ENCODE results near the gene LENEP.
A peak's percentile ranks its signal among the peaks of the same experiment; 100 is the strongest.

Gene LENEP

DNA sequence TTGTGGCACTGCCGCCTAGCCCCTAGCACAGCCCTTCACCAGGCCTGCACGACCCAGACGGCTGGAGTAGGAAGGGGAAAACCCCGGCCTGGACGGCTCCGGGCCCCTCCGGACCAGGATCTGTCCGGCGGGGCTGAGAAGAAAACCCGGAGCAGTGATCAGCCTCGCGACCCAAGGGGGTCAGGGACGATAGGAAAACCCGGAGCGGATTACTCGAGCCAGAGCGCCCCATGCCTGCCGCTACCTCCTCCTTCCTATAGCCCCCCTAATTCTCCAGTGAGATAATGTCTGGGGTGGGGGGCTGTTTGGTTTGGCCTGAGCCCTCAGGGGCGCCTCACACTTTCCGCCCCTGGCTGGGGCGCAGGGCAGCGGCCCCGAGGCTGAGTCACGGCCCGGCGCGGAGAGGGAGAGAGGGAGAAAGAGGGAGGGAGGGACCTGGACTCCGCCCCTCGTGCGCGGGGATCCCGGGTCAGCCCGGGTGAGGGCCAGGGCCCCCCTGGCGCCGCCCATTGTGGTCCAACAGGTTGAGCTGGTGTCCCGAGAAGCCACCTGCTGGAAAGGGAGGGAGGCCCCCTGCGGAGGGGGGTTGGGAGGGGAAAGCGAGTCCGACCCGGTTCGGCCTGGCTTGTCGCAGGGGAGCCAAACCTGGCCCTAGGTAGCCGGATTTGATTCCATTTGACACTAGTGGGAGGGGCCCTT lies 7.5 kb downstream of the LENEP start:
- peak; percentile 95 for DNase-seq

DNA sequence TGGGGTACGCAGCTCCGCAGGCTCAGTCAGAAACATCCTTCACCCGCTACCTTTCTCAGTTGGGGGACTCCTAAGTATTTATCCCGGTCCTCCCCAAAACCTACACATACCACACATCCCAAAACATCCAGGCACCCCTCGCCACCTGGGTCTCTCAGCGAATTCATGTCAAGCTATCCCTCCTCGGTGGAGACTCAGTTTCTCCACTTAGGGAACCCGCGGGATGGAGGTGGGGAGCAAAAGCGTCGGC lies 8.0 kb downstream of the LENEP start:
- DNase-seq = no peak

DNA sequence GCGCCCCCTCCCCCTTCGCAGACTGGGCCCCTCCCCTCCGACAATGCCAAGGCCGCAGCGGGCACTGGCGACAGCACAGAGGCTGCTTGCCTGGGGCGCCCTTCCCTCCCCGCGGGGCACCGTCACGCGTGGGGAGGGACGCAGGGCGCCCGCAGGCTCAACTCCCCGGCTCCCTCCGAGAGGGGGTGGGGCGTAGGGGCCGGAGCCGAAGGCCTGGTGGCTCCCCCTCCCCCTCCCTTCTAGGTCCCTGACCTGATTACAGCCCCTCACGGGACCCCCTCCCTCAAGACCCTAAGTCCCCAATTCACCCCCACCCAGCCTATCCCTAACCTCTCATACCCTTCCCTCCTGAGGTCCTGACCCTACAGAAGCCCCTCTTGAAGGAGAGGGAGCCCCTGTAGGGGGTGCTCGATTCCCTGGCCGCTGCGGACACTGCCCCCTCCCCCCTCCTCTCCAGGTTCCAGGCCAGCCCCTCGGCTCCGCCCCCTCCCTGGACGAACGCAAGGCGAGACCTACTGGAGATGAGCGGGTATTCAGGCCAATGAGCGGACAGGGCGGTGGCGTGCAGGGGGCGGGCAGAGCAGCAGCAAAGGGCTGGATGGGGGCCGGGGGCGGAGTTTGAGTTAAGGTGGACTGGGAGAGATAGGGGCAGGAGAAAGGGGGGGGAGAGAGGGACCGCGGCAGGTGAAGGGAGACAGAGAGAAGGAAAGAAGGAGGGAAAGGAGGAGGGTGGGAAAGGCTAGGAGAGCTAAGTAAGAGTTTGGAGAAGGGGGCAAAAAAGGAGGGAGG lies 8.5 kb downstream of the LENEP start:
- peak; percentile 98 for DNase-seq

DNA sequence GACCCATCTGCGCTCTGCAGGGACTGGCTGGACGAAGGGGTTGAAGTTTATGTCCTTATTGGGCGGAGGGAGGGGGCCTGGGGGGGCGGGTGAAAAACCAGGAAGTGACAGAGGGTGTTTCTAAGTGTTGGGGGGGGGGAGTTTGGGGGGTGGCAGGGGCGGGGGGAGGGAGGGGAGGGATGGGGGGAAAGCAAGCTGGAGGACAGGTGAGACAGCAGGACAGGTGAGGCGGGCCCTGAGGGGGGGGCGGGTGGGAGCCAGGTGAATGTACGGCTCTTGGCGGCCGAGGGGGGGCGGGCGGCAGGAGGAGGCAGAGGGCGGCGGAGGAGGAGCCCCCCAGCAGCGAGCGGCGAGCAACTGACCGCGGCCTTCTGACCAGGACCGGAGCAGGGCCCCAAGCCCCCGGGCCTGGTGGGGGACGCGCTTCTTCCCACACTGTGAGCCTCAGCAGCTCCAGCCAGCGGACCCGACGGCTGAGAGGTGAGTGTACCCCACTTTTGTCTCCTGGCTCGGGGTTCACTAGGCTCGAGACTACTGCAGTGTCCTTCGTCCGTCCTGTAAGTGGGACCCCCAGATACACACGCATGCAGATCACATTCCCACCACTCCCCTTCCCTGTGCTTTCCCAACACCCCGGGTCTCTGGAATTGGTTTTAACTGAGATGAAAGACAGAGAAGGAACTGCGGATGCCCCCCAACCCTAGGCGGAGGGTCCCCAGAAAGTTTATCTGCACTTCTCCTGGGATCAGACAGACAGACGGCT lies 9.3 kb downstream of the LENEP start, which contains the start of gene ZBTB7B:
ZBTB7B (plus strand) TSS at position 339 of the 763 bp plus-strand sequence. CDS start 11,859 bp downstream, outside the sequence.
- no peak for DNase-seq

DNA sequence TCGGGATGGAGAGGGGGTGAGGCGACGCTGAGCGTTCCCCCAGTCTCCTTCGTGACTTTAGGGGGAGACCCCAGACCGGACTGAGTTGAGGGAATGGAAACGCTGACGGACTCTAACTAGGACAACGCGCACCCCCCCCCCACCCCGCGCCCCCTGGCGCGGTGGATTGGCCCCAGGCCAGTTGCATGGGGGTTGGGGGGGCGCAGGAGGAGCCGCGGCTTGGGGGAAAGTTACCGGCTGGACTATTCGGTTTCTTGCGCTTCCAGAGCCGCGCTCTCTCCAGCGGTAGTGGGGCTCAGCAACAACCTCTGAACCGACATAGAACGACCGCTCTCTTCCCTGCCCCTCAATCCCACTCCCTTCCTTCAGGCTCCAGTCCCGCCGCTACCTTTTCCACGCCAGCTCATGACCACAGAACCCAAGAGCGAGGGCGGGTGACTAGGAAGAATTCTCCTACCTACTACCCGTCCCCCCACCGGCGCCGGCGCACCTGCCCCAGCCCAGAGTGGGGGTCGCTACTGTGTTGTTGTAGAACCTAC lies 9.9 kb downstream of the LENEP start:
- DNase-seq = no peak

DNA sequence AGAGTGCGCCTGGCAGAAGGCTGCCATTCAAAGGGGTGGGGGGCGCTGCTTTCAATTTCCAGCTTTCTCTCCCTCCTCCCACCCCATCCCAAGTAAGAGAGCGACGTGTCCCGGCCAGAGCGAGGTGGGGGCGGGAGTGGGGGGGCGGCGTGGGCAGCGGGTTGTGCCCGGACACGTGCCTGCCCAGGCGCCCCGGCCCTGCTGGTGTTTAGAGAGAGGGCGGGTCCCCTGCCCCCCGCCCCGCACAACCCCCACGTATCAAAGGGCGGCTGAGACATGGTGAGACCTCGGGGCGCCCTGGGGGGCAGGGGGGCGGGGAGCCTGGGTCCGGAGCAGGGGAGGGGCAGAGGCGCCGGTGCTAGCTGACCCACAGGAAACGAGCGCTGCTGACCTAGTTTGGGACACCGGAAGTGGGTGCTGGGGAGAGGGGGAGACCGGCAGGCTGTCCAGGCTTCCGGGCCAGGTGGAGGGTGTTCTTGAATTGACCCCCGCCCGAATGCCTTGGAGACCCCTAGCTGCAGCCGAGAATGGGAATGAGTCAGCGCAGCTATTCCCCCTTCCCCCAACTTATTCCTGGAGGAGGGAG lies 10.5 kb downstream of the LENEP start:
- no peak for DNase-seq

DNA sequence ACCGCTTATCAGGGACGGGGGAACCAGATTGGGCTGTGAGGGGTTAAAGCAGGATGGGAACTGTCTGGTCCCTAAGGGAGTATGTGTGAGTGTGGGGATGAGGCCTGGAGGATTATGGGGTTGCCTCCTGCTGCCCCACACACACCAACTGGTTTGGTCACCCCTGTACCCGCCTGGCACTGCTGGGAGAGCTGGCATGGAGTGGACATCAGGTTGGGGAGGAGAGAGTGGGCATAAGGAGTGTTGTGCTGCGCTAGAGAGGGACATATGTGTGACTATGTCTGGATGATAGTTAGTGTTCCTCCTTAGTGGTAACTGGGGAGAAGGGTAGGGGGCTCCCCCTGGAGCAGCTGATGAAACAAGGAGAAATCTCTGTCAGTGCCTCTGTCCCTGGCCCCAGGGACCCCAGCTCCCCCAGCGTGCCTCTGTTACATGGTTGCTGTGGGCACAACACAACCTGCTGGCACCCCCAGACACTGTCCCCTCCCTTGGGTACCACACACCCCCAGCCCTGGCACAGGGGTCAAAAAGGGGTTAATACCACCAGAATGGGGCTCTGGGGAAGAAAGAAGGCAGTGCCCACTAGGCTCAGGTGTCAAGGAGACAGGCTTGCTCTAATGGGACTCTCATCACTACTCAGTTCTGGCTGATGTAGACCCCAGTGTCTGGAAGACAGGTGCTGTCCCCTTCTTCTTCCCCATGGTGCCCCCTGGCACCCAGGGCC lies 11.1 kb downstream of the LENEP start:
- no peak for DNase-seq

DNA sequence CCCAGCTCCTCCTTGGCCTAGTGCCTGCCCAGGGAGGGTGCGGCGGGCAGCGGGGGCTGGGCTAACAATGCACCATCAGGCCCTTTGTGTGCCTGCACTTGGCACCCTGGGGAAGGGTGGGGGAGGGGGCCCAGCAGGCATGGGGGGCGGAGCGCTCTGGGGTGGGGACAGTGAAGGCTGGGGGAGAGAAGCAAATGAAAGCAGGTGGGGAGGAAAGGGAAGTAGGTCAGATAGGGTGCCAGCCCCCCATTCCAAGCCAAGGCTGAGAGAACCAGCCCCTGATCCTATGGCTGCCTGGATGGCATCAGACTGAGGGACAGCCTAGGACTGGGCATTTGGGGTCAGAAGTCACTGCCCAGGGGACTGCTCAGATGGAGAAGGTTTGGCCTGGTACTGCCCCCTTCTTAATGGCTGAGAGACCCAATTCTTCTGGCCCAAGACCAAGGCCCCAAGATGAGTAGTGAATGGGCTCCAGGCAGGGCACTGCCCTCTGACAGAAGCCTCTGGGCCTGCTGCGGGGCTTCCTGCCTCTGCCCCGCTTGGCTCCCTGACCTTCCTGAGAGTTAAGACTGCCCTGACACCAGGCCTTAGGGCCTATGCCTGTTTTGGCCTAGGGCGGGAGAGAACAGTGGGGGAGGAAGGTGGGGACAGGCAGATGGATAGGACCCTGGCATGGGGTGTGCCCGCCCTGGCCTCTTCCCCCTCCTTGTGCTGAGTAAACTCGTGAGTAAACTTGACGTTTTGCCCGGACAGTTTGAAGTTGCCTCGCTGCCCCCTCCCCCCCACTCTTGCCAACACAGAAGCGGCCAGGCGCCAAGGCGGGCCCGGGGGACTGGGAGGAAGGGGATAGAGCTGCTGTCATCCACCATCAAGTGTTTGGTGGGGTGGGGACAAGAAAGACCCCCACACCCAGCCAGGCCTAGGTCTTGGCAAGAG lies 12.0 kb downstream of the LENEP start:
- DNase-seq = no peak

DNA sequence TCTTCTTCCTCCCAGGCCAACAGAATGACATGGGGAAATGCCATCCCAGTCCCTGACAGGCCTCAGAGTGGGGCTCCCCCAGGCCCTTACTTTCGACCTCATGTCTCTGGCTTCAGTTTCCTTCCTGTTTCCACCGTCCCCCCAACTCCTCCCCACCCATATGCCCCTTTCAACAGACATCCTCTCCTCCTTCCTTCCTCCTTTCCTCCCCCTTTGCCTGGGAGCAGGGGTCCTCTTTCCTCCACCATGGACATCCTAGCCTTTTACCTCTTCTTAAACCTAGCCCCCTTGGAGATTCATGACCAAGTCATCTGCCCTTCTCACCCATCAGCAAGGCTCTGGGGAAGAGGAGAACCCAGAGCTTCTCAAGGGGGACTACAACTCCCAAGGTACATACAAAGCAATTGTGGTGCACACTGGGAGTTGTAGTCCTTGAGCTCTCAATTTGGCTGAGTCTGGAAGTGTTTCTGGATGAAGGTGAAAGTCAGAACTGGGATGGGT lies 13.3 kb downstream of the LENEP start:
- no peak for DNase-seq

DNA sequence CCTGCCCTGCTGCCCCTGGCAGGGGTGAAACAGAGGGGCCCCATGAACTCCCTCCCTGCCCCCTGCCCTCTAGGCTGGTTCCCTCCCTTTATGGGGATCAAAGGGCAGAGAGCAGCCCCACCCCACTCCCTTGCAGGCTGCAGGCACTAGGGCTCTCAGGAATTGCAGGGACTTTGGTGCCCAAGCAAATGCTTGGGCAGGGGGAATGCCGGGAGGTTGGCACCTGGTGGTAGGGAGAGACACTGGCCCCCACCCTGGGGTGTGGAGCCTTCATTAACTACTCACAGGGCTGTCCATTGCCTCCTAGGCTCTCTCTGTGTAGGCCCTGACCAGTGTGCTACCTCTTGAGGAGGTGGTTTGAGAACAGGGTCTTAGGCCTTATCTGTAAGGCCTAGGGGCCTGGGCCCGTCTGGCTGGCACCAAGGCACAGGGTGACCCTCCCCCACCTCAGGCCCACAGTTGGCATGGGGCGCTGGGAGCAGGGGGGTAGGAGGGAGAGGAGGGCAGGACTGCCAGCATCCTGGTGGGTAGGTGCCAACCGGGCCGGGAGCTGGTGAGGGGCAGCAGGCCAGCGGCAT lies 14.0 kb downstream of the LENEP start:
- no peak for DNase-seq

DNA sequence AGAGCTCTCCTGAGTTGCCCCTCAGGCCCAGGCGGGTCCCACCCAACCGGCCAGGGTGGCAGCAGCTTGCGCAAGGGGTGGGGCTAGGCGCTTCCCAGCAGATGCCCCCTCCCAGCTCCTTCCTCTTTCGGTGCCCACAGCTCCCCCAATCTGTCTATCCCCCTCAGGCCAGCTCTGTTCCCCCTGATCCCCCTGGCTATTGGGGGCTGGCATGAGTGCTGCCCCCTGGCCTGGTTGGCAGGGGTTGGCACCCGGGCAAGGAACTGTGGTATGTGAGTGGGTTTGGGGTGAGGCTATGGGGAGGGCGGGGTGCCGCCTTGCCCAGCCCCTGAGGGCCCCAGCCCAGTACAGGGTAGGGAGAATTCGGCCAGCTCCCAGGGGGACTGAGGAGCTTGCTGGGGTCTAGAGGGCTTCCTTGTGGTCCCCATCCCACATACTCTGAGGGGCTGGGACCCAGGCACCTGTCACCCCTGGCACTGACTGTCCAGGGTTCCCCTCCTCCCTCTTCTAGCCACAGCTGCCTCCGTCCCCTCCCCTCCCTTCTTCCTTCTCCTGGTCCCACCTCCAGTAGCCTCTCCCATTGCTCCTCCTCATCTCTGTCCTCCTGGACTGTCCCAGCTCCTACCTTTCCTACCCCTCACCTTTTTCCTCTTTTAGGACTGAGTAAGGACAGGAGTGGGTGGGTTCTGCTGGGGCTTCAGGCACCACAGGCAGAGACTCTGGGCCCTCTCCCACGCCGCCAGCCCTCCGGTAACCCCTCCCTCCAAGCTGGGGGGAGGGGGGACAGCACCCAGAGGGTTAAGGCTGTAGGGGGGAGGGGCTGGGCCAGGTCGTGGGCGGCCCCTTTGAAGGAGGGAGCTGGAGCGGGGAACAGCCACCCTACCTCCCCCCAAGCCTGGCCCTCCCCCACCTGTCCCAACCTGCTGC lies 14.9 kb downstream of the LENEP start:
- DNase-seq = no peak

DNA sequence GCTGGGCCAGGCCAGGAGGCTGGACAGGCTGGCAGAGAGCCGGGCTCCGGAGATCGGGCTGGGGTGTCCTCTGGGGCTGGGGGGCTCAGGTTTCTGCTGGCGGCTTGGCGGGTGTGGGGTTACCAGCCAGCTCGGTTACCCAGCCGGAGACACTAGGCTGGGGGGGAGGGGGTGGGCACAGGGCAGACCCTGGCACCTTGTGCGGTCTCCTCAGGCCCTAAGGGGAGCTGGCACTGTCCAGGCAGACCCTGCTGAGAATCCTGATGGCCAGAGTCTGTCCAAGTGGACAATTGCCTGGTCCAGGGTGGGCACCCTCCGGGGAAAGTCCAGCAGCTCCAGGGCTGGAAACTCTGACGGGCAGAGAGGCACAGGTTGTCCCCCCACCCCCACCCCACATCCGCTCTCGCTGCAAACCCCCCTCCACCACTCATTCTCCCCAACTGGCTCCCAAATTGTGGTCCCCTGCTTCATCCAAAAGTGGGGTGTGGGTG lies 15.9 kb downstream of the LENEP start:
- no peak for DNase-seq

DNA sequence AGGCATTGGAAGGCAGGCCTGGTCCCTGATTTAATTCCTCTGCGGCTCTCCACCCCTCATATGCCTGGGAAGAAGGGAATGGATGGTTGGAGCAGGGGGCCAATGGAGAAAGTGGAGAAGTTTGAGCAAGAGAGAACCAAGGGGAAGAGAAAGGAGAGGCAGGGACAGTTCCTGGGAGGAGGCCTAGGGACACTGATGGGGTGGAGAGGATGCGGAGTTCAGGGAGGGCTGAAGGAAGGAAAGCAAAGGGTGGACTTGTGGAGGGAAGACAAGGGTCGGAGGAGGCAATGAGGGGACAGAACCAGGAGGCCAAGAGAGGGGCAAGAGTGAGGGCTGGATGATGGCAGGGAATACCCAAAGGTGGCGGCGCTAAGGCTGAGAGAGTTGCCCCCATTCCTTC lies 16.4 kb downstream of the LENEP start:
- no peak for DNase-seq

DNA sequence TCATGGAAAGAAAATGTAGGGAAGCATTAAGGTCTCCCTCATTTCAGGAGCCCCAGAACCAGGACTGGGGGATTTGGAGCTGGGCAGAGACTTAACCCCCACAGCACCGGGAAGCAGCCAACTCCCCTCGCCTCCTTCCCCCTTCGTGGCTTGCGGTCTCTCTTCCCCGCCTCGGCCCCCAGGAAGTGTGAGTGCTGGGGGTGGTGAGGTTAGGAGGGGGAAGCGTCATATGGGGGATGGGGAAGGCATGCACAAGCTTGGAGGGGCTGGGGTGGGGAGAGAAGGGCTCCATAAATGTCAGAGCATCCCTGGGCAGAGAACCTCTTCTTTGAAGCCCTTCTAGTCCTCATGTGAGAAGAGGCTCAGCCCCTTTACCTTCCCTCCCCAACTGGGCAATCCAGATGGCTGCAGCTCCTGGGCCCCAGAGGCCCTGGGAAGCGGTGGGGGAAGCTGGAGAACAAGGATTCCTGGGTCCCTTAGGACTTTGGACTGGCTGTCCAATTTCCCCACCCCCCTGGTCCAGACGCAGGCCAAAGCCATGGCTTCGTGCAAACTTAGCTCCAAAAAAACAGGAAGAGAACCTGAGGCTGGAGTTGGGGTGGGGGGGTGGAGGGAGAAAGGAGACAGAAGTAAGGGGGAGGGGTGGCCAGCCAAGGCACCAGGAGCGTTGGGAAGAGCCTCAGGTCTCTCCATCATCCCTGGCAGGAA lies 17.0 kb downstream of the LENEP start:
- DNase-seq = no peak

DNA sequence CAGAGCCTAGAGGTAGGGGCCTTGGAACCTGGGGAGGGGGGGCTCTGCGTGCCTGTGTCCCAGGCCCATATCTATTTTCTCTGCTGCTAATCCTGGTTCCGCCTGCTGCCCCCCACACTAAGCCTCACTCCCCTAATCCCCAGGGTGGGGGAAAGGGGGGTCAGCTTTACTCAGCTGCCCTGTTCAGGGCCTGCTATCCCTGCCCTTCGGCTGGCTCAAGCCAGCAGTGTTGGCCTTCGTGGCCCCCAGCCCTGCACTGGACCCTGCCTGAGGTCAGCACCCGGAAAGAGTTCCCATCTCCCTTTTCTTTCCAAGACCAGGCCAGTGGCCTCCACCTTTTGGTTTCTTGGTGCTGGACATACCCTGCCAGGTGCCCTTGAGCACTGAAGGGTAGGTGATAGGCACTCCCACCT lies 17.6 kb downstream of the LENEP start:
- DNase-seq = no peak

DNA sequence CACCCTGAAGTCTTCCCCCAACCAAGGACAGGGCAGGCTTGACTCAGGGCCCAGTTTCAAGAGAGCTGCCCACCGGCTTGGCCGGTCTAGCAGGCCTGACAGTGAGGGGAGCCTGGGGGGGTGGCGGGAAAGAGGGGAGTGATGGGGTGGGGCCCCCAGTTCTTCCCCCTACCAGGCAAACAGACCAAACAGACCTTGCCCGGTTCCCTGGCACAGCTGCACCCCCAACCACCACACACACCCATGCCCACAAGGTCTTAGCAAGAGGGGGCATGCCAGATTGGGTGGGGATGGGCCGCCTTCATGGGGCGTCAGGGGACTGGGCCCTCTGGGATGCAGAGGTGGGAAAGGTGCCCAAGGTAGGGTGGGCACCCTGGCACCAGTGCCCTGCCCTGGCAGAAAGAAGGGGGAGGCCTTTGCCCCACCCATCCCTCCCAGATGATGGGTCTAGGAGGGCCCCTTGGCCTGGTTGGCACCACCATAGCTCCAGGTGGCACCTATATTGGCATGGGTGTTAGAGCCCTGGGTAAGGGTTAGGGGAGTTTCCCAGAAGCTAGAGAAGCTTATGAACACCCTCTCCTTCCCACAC lies 18.1 kb downstream of the LENEP start:
- DNase-seq = no peak

DNA sequence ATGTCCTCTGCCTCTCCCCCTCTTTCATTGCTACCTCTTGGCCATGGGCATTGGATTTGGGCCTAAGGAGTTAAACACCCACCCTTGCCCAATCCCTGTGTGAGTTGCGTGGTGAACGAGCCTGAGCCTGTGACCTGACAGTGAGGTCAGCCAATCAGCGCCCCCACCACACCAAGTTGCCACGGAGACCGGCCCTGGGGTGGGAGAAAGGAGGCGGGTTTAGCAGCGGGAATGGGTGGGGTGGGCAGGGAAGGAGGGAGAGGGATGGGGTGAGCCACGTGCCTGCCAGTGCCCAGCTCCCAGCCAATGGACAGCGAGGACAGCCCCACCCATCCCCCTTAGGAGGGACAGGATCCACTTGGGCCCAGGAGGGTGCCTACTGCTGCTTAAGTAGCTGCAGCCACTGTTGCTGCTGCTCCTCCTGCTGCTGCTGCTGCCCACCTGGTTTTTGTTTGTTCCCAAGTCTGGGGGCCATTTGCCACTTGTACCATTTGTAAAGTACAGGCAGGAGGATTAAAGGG lies 18.7 kb downstream of the LENEP start:
- peak; percentile 92 for DNase-seq
